CD4-positive, alpha-beta T cell treated with Interleukin-6 for 4 hours (primary cell): ENCODE data around the gene BPIFB3.

Experiments
- DNase-seq: peaks from one replicate; pipeline ENCODE4 v3.0.0-alpha.2; 2020; ENCODE audit warnings: mixed read lengths

The BPIFB3 gene

GRCh38 chr20:33053291-33054106 is at the start of gene BPIFB3:
Gene BPIFB3, plus strand, starts transcription at chr20:33053903. Its CDS starts 1,533 bp downstream, at chr20:33055436.
- no peak for DNase-seq

- DNase-seq = no peak
Observed at GRCh38 chr20:33004141-33004751, 49.5 kb upstream of the BPIFB3 start, which contains the start of gene SUN5. Gene SUN5, minus strand, starts transcription at chr20:33004433. Its CDS starts 93 bp downstream, at chr20:33004340.

GRCh38 chr20:33005132-33005566 is 48.6 kb upstream of the BPIFB3 start:
- peak; percentile 56 for DNase-seq

- DNase-seq = no peak
Observed at GRCh38 chr20:33005908-33006775, 47.6 kb upstream of the BPIFB3 start.

- no peak for DNase-seq
Observed at GRCh38 chr20:33006776-33007375, 46.8 kb upstream of the BPIFB3 start.

- no peak for DNase-seq
Observed at GRCh38 chr20:33007376-33008335, 46.0 kb upstream of the BPIFB3 start, which contains the start of gene BPIFB2. Gene BPIFB2, plus strand, starts transcription at chr20:33007704. Its CDS starts 871 bp downstream, at chr20:33008575.

GRCh38 chr20:33008336-33009213 is 45.1 kb upstream of the BPIFB3 start:
- no peak for DNase-seq

GRCh38 chr20:33009214-33010132 is 44.2 kb upstream of the BPIFB3 start:
- no peak for DNase-seq

GRCh38 chr20:33010133-33010504 is 43.6 kb upstream of the BPIFB3 start:
- no peak for DNase-seq

- DNase-seq = no peak
Observed at GRCh38 chr20:33010674-33011449, 42.8 kb upstream of the BPIFB3 start.

- DNase-seq = no peak
Observed at GRCh38 chr20:33012327-33013189, 41.1 kb upstream of the BPIFB3 start.

- no peak for DNase-seq
Observed at GRCh38 chr20:33013701-33014326, 39.9 kb upstream of the BPIFB3 start.

GRCh38 chr20:33014336-33015113 is 39.2 kb upstream of the BPIFB3 start:
- DNase-seq = no peak

- no peak for DNase-seq
Observed at GRCh38 chr20:33015114-33015484, 38.6 kb upstream of the BPIFB3 start.

GRCh38 chr20:33015700-33016580 is 37.8 kb upstream of the BPIFB3 start:
- no peak for DNase-seq
